IPS-18c (cell line): ENCODE results near the gene ITPR1.

Source experiments
- H3K4me3 ChIP-seq: 2 replicates; pipeline ENCODE4 v1.7.0; 2013; ENCODE audit warnings: low read depth, mild to moderate bottlenecking, low read length, moderate library complexity; ENCODE audit not compliant: insufficient read depth
- H3K9me3 ChIP-seq: one replicate; pipeline ENCODE4 v1.6.1; 2013; ENCODE audit warnings: mild to moderate bottlenecking, low read length, moderate library complexity; ENCODE audit not compliant: control insufficient read depth, insufficient read depth

ITPR1 gene

DNA sequence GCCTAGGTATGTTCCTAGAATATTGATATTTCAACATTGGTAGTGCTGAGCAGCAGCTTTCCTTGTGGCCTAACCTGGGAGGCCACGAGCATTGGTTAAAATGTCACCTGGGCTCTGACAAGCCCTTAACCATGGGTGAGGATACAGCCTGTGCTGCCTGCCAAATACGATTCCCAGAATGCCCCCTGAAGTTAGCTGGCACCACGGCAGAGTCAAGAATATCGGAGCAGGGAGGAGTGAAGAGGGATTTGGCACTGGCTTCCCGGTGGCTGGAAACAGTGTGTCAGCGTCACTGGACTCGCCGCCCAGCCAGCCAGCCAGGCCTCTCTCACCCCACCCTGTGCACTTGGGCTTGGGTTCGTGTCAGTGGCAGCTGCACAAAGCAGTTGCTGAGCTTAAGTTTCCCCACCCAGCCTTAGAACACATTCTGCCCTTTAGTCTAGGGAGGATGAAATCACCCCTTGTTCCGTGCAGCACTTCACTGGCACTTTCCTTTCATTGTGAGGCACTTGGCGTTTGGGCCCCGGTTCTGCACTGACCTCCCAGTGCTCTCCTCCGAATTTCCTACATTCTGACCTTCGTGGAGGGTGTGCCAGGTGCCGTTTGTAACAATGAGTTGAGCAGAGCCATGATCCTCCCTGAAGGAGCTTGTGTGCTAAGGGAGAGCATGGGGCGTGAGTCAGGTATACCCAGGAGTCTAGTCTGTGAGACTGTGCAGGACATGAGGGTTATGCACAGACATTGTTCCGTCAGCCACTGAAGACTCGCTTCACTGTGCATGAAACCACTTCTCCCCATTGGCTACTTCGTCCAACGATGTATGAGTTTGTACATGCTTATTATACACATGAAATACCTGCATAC, 333.3 kb downstream of the ITPR1 start:
- H3K4me3 ChIP-seq = no peak overlapping the region
- no peaks in the 10 kb centered on the region for H3K9me3 ChIP-seq

DNA sequence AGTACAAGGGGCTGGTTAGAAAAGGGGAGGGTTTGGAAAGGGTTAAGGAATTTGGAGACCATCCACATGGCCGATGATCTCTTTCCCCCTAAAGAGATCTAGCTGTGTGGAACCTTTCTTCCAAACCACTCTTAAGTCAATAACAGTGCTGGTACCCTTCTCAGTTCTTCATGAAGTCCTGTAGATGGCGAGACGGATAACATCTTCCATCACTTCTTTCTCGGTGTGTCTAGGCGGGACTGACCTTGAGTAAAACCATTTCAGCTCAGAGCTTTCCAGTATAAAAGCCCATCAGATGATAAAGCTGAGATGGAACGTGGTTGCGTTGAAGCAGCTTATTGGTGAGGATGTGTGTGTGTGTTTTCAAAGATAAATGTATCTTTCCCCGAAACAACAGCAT, 334.6 kb downstream of the ITPR1 start:
- Histone ChIP-seq H3K4me3 (no peak overlapping the region), H3K9me3 (no peaks in the 10 kb centered on the region)

DNA sequence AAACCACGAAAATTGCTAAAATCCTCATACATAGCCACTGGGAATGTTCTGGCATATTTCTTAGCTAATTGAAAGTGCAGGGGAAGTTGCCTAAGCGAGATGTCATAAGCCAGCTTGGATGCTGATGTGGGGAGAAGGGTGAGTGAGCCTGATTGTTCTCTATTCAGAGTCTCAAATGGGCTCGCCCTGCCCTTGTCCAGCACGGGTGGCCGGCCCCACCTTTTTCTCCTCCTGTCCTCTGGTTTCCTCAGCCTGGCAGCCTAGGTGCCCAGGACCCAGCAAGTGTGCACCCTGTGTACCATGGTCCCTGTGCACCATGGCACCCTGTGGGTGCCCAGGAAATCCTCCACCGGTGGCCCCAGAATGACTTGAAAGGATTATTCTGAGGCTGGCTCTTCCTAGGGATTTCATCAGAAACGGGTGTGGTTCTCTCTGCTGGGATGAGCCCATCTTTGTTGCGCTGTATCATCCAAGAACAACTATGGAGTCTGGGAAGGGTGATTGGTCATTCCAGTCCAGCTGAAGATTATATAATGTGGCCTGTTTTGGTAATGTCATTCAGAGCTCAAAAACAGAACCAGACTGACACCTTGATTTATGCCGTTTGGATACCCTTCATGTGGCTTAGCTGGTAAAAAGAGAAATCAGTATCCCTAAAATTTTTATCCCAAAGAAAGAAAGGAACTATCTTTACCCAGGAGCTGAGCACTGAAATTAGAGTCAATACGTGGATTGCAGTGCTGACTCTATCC, 335.3 kb downstream of the ITPR1 start:
- H3K9me3 ChIP-seq = no peaks in the 10 kb centered on the region
- H3K4me3 ChIP-seq = no peak overlapping the region

DNA sequence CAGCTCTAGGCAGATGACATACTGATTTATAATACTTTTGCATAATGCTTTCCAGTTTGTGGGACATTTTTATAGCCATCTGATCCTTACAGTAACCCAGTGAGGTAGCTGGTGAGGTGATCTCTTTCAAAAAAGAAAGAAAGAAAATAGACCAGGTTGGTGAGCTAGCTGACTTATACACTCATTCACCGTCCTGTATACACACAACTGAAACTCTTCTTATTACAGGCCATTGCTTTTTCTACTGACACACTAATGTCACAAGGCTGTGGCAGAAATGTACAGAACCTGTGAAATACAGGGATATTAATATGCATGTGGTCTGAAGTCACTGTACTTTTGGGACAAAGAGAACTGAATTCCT, 335.9 kb downstream of the ITPR1 start:
- no peaks in the 10 kb centered on the region for H3K9me3 ChIP-seq
- no peak overlapping the region for H3K4me3 ChIP-seq

DNA sequence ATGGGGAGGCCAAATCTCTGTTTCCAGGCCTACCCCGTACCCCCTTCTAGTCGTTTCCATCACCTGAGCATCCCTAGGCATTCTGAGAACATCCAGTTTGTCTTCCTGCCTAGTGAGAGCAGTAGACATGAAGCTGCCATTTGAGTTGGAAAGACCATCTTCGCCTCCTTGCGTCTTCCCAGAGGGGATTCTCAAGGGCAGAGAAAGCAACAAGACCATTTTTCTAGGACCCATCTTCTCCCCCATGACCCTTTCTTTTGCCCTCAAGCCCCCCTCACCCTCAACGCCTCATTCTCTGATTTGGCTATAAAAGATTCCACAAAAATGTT, 337.4 kb downstream of the ITPR1 start:
- no peaks in the 10 kb centered on the region for H3K9me3 ChIP-seq
- no peak overlapping the region for H3K4me3 ChIP-seq

DNA sequence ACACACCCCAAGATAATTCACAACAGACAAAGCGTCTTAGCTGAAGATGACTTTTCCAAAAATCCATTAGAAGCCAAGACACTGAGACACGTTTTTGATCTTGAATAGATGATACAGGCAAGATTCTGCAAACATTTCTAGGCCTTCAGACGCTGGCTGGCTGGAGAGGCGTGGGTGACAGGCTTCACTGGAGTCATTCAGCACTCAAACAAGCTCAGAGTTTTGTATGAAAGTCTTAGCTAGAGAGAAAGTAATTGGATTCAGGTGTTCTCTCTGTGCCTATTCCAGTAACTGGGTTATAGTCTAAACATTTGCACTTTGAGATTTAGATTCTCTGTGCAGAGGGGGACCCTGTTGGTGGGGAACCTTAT, 338.4 kb downstream of the ITPR1 start:
- H3K4me3 ChIP-seq = no peak overlapping the region
- H3K9me3 ChIP-seq = no peaks in the 10 kb centered on the region

DNA sequence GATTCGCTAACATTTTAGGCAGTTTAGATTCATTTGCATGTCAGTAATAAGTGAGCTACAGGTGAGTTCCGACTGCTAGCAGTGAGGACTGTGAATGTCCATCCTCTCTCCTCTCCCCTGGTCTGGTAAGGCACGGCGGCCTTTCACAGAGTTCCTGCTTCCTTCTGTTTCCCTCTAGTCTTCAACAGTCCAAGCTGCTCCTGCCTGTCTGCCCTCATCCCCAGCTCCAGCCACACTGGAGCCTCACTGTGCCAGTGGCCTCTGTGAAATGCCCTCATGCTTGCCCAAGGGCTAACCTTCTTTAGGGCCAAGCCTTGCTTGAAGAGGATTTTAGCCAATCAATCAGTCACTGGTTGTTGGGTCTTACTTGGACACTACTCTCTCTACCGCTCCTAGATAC, 340.3 kb downstream of the ITPR1 start:
- Histone ChIP-seq H3K4me3 (no peak overlapping the region), H3K9me3 (no peaks in the 10 kb centered on the region)

DNA sequence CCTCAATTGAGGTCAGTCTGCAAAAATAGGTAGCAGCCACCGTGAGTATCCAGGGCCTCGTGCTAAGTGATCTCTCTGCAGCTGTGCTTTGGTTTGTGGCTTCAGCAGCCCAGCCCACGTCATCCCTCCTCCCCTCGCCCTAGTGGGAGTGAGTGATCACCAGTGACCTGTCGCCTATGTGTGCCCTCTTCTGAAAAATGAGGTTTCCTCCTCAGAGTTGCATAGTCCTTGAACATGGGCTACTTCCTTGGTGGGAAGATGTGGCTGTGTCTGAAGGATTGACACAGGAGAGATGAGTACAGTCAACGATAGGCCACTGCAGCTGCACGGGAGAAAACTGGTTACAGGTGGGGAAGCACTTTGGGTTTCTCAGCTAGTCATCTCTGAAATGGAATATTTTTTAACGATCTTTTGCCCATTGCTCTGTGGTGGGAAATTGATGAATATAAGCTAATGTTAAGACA, 341.3 kb downstream of the ITPR1 start:
- Histone ChIP-seq H3K9me3 (no peaks in the 10 kb centered on the region), H3K4me3 (no peak overlapping the region)

DNA sequence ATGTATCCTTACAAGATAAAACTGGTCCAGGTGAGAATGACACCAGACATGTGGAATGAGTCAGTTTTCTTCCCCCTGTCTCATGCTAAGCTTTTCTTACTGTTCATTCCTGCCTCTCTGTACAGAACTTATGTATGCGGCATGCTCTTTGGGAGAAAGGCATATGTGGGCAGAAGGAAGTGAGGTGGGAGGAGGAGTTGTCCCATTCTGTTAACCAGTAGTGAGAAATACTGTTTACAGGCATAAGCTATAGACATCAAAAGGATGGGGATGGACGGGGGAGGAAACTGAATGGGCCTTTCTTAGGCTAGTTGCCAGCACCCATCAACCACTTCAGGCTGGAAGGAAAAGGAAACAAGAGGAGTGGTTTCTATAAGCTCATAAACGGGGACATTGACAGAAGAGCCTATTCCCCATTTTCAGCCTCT, 342.5 kb downstream of the ITPR1 start:
- Histone ChIP-seq H3K4me3 (no peak overlapping the region), H3K9me3 (no peaks in the 10 kb centered on the region)

DNA sequence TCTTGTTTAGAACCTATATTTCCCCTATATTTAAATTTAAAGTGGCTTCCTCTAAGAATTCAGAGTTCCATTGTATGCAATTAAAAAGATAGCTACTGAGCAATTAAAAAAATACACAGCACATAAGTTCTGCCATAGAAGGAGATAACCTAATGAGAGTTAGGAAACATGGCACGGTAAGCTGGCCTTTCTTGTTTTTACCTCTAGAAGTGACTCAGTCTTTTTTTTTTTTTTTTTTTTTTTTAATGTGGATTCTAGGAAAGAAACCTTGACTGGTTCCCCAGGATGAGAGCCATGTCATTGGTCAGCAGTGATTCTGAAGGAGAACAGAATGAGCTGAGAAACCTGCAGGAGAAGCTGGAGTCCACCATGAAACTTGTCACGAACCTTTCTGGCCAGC, 343.4 kb downstream of the ITPR1 start:
- Histone ChIP-seq H3K9me3 (no peaks in the 10 kb centered on the region), H3K4me3 (no peak overlapping the region)

DNA sequence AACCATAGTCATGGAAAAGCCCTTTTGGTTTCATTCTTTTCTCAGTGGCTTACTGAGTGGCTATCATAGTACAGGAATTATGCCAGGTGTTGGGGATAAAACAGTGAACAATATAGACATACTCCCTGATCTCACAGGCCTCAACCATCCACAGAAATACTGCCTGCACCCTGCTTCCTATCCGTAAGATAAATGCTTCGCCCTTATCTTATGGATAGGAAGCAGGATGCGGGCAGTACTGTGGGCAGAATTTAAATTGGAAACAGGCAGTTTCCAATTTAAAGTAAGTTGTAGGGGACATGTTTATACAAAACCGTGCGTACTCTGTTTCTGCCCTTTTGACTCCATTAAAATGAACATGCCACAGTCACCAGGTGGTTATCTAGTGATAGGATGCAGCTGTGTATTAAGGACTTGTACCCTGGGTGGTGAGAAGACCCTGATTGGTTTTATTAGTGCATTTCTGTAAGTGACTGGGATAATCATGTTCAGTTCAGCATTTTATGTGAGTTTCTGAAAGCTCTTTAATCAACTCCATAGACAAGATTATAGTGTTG, 344.3 kb downstream of the ITPR1 start:
- Histone ChIP-seq H3K9me3 (no peaks in the 10 kb centered on the region), H3K4me3 (no peak overlapping the region)

DNA sequence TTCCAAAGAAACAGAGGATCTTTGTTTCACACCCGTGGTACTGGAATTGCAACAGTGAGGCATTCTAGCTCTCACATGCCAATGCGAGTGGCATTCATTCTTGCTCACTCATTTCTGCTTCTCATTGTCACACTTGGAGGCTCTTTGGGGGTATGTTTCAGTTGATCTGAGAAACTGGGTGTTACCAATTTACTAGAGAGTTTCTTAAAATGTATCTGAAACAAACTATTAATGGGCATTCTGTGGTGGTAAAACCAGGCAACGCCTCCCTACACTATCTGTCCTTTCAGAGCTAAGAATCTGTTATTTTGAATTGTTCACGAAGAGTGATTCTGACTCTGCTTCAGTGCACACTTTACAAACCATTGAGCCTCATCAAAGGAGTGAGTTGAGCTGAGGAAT, 345.5 kb downstream of the ITPR1 start:
- Histone ChIP-seq H3K4me3 (no peak overlapping the region), H3K9me3 (no peaks in the 10 kb centered on the region)

DNA sequence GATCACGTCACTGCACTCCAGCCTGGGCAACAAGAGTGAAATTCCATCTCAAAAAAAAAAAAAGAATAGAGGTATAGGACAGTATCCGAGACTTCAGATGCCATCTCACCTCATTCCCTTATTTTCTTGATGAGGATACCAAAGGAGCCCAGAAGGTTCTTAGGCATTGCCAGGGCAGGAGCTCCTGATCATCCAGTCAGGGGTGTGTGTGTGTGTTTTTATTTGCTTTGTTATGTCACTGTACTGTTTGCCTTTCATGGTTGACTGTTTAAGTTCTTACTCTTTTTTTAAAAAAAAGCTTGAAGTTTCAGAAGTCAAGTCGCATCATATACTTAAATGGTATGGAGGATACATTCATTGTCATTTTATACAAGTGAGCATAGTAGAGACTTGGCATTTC, 346.1 kb downstream of the ITPR1 start:
- Histone ChIP-seq H3K4me3 (no peak overlapping the region), H3K9me3 (no peaks in the 10 kb centered on the region)

DNA sequence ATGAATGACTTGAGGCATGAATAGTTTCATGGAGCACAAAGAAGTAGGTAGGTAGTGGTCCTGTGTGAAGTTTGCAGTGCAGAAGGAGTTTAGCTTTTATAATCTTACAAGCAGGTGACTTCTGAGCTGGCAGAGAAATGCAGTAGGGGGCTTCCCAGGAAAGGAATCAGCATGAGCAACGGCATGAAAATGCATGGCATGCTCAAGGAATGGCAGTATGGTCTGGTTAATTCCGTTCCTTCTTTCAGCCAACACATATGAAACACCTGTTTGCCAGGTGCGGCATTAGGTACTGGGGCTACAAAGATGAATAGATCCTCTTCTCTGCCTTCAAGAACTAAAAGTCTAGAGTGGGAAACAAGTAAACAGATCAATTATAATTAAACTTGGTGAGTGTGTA, 348.1 kb downstream of the ITPR1 start:
- no peaks in the 10 kb centered on the region for H3K9me3 ChIP-seq
- no peak overlapping the region for H3K4me3 ChIP-seq

DNA sequence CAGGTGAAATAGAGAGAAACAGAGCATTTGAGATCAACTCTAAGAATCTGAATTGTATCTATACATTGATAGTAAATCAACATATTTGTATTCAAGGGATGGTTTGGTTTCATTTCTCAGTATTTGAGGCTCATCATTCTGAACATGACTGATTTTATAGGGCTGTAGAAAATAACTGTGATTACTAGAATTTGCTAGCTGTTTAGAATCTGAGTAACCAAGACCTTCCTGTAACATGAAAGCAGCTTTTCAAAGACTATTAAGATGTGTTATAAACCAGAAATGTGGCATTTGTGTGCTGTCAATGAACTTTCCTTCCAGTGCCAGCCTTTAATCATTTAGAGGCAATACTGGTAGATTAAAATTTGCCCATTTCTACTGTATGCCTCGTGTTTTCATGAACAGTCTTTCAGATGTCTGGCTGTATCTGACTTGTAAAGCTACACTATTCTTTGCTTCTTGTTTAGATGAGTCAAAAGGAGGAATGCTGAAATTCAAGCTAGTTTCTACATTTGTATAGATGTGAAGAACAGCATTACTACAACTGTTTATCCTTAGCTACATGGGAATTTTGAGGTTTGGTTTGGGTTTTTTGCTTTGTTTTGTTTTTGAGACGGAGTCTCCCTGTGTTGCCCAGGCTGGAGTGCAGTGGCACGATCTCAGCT, 348.8 kb downstream of the ITPR1 start:
- Histone ChIP-seq H3K9me3 (no peaks in the 10 kb centered on the region), H3K4me3 (no peak overlapping the region)

DNA sequence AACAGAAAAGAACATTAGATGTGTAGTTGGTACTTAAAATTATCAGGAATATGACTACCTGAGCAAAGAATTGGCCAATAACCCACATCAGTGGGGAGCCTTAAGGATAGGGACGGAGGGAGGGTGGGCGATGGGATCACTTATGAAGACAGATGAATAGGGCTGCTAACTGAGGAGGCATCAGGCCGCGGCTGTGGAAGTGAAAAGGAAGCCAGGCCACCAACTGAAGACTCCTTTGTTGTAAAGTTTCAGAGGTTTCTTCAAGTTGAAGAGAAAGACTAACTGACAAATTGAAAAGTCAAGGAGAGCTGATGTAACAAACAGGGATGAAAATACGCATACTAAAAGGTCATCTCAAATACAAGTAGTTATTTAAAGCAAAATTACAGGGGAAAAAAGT, 350.5 kb downstream of the ITPR1 start:
- Histone ChIP-seq H3K9me3 (no peaks in the 10 kb centered on the region), H3K4me3 (no peak overlapping the region)

DNA sequence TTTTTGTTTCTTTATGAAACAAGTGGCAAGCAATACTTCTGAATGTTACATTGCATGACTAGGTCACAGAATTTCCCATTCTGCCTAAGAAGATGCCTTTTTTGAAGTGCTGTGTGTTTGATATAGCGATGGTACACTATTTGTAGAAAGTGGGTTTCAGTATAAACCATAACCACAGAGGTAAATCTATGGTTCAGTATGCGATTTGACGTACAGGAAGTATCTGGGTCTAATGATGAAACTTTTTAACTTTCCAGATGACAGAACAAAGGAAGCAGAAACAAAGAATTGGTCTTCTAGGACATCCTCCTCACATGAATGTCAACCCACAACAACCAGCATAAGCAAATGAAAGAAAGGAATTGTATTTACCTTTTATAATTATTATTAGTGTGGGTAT, 352.7 kb downstream of the ITPR1 start:
- H3K9me3 ChIP-seq = no peaks in the 10 kb centered on the region

DNA sequence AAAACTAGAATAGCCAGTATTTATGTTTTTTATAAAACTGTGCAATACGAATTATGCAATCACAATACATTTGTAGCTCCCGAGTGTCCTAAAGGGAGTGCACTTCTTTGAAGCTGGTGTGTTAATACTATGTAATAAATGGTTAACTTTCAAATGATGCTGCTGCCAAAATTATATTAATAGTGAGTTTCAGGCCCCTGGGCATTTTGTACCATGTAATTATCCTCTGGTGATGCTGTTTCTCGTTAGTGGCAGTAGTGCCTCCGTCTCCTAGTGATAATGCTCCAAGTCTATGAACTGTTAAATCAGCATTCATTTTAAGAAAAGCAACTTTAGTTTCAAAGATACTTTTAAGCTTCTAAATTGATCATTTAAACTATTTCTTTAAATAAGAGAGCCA, 353.4 kb downstream of the ITPR1 start:
- Histone ChIP-seq H3K4me3 (no peak overlapping the region), H3K9me3 (no peaks in the 10 kb centered on the region)

More for the DNA sequence above, 352.7 kb downstream of the ITPR1 start:
- H3K4me3 ChIP-seq = no peak overlapping the region
